GM21619 (cell line): ENCODE measurements around the gene TGFA.
A peak's percentile ranks its signal among the peaks of the same experiment; 100 is the strongest.

Experiments
- ATAC-seq: cut with Tn5 transposase; IDR thresholded peaks from one replicate; pipeline ENCODE4 v1.9.1; 2021; ENCODE audit not compliant: unreplicated experiment

TGFA gene

DNA sequence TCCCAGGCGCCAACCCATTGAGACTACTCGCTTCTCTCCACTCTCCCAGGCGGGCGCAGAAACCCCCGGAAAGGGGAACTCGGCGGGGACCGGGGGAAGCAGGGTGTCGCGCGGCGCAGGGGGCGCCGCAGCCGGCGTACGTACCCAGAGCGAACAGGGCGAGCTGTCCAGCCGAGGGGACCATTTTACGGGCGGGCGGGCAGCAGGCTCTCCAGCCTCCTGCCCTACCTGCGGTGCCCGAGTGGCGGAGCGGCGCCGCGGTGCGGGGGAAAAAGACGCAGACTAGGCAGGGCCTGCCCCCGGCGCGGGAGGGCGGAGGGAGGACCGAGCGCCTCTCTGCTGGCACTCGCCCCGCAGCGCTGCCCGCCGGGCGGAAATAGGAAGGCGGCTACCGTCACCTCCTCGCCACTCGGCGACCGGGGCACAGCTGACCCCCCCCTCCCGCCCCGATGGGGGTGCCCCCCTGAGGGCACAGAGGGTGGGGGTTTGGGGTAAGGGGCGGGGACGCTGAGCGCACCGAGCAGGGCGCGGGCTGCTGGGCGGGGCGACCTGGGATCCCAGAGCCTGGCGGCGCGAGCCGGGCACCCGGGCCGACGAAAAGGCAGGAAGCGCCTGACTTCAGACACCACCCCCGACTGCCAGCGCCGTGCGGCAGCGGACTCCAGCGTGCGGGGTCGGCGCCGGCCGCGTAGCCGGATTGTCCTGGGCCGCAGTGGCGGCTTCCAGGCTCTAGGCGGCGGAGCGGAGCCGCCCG lies at the start of gene TGFA:
Gene TGFA (minus strand): TSS at position 243 of the 754 bp plus-strand sequence. CDS start 59 bp downstream, at position 184.
- peak; percentile 75 for ATAC-seq

DNA sequence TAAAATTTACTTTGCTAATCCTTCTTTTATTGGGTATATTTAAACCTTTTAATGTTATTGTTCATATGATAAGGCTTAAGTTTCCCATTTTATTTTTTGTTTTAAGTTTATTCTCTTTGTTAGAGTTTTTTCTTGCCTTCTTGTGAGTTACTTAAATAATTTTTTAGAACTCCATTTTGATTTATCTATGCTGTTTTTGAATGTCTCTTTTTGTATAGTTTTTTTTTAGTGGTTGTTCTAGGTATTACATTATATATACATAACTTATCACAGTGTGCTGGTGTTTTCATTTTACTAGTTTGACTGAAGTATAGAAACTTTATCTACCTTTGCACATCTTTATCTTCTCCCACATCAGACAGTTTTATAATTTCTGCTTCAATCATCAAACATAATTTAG lies 49.4 kb upstream of the TGFA start:
- ATAC-seq = no peak

DNA sequence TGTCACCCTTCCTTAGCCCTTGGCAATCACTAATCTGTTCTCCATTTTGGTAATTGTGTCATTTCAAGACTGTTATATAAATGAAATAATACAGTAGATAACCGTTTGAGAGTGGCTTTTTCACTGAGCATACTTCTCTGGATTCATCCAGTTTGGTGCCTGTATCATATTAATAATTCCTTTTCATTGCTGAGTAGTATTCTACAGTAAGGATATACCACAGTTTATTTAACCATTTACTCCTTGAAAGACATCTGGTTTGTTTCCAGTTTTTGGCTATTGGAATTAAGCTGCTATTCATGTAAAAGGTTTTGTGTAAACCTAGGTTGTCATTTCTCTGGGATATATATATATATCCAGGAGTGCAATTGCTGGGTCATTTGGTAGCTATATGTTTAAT lies 44.6 kb upstream of the TGFA start:
- no peak for ATAC-seq

DNA sequence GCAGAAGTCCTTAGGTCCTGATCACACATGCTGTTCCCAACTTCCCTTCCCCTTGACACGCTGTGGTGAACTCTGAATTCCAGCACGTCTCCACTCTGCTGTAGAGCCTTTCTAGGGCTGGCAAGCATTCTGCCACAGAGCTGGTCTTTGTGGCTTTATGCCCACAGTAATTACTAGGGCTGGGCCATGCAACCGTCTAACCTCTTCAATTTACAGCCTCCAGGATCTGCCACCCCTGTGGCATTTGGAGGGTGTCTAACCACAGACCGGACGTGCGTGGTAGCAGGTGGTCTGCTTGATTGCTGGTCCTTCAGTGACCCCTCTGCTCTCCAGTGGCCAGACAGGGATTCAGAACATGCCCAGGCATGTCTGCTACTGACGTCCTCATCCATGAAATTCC lies 43.1 kb upstream of the TGFA start:
- ATAC-seq = no peak

DNA sequence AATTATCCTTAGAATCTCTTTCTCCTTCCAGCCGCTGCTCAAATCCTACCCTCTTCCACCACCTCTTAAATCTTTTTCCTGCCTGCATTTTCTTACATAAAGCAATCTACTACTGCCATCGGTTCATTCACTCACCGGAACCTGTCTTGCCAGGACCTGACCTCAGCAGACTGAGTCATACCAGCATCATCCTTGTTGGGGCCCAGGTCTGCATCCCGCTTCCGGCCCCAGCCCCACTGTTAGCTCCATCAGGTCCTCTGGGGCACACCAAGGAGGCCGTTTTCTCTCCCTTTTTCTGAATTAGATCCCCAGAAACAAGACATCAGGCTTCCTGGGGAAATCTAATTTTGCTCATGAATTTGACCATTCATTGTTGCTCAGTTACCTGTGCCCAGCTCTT lies 42.7 kb upstream of the TGFA start:
- no peak for ATAC-seq

DNA sequence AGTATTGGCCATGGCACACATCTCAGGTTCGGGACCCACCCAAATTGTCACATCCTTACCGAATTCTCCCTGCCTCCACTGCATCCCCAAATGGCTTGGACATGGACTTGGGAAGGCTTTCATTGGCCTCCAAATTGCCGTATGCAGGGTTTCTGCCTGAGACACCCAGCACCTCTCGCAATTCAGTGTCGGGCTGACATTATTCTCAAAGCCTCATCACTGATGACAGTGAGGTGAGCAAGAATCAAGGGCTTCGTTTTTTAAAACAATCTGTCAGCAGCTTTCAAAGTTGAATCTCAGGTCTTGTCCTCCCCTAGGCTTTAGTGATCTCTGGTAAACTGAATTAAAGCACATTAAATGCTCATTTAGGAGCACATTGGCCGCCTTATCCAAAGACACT lies 29.5 kb upstream of the TGFA start:
- ATAC-seq = no peak

DNA sequence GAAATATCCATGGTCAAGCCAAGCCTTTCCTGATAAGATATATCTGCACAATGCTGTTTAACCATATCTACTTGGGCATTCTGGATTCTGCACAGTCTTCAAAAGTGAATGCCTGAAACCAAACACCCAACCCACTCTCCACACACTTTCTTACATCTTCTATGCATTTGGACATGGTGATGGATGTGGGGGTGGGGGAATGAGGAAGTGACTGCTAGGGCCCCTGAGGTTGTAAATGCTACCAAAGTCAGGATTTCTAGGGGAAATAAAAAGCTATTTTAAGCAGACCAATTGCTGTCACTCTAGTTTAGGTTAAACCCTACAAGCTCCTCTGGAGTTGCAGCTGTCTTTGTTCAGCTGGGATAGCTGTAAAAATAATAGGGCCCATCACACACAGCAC lies 26.7 kb upstream of the TGFA start:
- ATAC-seq = no peak

DNA sequence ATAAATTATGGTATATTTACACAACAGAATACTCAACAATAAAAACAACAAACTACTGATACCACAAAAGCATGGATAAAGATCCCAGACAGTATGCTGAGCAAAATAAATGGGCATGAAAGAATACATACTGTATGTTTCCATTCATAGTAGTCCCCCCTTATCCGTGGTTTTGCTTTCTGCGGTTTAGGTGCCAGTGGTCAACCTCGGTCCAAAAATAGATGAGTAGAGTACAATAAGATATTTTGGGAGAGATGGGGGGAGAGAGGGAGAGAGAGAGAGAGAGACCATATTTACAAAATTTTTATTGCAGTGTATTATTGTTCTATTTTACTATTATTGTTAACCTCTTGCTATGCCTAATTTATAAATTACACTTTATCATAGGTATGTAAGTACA lies 21.0 kb upstream of the TGFA start:
- ATAC-seq = no peak

DNA sequence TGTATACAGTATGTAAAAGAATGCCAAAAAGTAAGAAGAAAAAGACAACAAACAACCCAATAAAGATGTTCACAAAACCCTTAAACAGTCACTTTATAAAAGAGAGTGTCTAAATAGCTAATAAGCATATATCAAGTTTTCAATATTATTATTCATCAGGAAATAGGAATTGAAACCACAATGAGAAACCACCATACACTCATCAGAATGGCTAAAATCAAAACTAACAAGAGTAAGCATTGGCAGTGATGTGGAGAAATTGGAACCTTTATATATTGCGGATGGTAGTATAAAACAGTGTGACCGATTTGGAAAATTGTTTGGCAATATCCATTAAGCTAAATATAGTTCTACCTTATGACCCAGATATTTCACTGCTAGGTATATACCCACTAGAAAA lies 20.5 kb upstream of the TGFA start:
- no peak for ATAC-seq

DNA sequence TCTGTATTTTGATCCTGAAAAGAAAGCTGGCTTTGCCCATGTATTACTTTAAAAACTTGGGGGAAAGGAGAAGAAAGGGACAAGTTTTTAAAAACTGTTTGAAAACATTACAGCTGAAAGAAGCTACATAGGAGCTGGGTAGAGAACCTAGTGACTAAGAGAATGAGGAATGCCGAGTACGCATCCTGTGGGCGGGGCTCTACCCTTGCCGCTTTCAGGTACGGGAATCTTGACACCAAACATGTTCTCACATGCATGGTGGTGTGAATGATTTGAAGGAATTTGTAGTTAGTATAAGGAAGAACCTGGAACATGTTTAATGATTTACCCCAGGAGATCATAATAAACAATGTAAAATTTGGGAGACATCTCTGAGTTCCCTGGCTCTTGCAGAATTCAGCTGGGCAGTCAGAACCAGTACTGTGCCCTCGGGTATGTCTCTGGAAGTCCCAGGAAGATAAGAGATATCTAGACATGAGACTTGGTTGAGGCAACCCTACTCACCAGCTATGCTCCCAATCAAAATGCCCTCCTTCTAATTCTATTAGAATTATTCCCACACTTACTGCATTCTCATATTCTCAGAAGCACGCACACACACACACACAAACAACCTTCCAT lies 16.5 kb upstream of the TGFA start:
- ATAC-seq = no peak

DNA sequence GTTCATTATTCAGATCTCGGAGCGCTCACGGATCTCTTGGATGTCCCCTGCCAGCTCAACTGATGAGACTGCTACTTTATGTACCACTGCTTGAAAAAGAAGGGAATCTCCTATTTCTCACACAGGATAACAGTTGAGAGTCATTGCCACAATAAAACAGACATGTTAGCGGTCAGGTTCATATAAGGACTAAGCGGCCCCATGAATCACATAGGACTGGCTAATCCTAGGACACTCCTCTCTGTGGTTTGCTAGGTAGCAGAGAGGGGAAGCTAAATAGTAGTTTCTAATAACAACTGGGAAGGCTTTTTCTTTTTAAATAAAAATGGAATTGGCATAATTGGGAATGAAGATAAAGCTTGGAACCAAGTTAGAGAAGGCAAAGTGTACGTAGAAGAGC lies 15.9 kb upstream of the TGFA start:
- no peak for ATAC-seq

DNA sequence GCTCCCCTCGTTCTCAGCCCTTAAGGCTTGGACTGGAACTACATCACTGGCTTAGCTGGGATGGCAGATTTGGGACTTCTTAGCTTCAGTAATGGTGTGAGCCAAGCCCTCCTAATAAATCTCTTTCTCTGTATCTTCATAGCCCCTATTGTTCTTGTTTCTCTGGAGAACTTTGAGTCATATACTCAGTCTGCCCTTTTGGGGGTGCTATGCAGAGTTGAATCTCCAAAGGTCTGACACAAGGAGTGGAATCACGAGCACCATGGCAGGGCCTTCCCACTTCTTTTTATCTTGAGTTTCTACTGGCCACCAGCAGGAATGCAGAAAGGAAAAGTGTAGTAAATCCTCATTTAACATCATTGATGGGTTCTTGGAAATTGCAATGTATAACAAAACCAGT lies 13.3 kb upstream of the TGFA start:
- ATAC-seq = no peak

DNA sequence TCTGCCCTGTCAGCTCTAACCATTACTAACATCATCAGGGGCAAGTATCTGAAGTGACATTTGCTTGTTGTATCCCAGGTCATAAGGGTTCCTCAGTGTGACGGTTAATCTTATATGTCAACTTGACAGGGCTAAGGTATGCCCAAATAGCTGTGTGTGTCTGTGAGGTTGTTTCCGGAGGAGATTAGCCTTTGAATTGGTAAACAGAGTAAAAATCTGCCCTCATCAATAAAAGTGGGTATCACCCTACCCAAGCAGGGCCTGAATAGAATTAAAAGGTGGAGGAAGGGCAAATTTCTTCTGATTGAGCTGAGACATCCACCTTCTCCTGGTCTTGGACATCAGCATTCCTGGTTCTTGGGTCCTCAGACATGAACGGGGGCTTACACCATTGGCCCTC lies 12.8 kb upstream of the TGFA start:
- ATAC-seq = no peak

DNA sequence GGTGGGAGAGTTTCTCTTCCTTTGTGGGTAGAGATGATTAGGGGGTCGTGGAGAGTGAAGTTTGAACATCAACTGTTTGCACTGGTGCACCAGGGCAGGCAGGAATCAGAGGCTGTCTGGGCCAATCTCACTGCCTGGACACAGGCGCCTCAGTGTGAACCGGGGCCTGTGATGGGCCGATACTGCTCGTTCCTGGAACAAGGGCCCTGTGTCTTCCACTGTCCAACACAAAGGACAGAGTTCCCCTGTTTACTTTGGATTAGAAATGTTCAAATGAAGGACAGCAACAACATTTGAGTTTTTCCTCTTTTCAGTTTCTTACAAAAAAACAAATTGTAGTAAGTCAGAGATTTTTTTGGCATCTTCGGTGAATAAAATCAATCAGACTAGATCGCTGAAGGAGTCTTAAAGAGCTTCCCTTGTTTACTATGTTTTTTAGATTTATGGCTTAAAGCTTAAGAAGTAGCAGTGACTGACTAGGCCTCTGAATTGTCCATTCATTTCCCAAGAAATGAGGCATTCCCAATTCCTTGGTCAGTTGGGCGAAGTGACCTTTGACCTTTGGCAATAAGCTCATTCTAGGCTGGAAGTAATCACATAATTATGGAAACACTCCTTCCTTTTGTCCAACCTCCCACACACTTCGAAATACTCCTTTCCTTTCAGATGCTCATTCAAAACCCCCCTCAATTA lies 11.6 kb upstream of the TGFA start:
- ATAC-seq = no peak

DNA sequence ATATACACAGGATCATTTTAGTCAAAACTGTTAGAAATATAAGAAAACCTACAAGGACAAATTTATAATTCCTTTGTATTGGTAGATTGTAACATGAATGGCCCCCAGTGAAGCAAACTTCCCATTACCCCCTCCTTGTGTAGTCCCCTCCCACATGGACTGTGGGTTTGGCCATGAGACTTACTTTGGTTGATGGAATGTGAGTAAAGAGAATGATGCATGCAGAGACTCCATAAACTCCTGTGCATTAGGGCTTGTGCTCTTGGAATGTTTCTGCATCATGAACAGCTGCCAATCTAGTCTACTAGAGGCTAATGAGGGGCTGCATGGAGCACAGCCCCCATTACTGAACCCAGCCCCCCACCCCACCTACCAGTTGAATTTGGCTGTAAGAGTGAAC lies 8.3 kb upstream of the TGFA start:
- no peak for ATAC-seq

DNA sequence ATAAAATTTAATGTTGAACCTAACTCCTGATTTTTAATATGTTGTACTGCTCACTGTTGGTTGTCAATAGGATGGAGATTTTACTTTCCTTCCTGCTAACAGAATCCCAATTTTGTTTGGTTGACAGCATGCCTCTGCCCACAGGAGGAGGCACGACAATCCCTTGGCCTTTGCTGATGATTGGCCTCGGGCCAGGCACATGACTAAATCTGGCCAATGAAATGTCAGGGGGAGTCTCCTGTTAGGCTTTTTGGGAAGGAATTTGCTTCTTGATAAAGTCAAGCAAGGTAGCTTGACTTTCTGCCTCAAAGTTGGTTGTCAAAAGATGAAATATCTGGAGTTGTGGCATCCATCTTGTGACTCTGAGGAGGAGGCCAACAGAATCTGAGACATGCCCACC lies 6.8 kb upstream of the TGFA start:
- no peak for ATAC-seq

DNA sequence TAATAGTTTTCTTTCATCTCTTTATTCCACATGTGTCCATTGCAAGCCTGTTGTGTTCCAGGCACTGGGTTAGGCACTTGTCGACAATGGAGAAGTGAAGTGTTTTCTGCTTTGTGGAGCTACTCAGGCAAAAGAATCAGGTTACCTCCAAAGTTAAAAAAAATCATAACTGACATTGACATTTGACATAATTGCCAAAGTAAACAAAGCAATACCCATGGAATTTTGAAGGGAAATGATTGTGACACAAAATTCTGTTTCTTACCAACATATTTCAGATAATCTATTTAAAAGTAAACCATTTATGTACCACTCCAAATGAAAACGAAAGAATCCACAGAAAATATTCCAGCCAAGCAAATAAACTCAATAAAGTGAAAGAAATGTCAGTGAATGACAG lies 6.4 kb upstream of the TGFA start:
- no peak for ATAC-seq

DNA sequence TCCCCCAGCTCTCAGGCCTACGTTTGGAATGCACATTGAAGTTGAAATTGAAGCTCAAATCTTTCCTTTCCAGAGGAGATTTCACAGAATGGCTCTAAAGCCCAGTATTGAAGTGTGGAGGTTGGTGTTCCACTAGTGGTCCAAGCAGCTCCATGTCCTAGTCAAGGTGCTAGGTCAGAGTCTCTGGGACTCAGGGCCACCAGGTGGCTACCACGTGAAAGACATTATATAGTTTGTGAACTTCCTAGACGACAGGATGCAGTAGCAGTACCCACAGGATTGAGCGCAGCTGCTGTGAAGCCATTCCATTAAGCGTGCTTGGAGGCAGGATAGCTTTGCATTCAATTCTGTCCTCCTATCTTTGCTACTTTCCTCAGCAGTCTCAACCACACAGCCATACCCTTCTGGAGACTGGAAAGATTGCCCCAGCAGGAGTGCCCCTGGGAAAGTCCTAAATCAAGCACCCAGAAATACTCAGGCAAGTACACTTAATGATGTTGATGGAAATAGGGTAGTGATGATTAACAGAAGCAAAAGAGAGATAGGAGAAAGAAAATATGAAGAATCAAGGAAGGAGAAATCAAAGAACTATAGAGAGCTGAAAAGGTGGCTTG lies 4.7 kb upstream of the TGFA start:
- ATAC-seq = no peak

DNA sequence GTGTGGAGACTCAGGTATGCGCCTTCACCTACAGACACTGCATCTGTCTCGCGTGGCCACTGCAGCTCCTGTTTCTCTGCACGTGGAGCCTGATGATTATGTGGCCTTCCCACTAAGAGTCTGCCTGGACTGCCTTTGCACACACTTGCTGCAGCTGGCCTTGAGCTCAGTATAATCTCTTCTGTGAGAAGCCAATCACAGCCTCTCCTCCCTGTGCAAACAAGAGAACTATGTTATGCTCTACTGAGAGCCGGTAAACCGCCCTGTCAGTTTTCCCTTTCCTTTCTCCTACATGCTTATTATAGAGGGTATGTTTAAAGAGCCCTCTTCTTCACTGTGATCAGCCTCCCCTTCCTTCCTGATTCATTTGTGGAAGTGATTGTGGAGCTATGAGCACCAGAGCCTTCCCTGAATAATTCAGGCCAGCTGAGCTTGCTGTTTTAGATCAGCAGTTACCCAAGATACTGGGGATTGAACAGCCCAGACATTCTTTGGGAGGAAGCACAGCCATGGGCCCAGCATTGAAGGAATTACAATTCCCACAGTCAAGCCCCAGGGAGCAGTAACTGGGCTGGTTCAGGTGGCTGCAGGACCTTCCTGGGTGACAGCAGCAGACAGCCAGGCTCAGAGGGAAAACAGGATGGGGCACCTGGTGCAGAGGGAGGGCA lies 3.7 kb upstream of the TGFA start:
- ATAC-seq = no peak

DNA sequence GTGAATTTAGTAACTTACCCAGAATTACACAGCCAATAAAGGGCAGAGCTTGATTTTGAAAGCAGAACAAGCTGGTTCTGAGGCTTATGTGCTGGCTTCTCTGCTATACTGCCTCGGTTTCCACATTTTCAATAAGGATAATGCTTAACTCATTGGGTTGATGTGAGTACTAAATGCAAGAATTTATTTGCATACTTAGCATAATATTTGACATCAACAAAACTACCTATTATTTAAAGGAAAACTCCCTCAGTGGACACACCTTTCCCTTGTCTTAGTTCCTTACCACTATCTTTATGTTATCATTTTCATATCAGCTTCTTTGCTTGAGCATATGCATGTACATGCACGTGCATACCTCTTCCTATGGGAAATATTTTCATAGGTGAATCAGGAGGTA lies 3.0 kb upstream of the TGFA start:
- ATAC-seq = no peak

DNA sequence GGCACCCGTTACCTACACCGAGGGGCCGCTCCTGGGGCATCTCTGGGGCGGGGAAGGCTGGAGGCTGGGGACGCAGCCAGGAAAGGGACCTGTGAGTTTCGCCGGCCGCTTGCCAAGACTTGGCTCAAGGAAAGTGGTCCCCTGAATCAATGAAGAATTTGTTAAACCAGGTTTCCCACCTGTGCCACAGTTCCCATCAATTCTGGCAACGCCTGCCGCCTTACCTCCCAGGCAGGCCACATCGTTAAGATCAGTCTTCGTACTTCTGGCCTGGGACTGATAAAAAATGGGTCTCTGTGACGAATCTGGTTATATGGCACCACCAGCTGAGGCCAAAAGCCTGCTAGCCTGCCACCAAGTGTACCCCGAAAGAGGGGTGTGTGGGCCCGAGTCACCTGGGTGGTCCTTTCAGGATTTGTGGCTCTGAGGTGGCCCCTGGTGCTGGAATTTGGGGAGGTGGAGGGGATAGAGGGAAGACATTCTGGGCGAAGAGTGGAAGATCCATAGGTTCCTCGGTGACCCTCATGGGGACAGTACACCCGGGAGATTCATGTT lies 789 bp upstream of the TGFA start:
- ATAC-seq = no peak
